PC-3 (cell line): ENCODE data around the gene SLC26A8.

Experiments used
- EZH2 ChIP-seq: fragments of 300-600 bp; sonication (generic); IDR thresholded peaks from one replicate; pipeline ENCODE4 v1.6.1; 2017; ENCODE audit warnings: antibody characterized with exemption, mild to moderate bottlenecking, low read length; ENCODE audit not compliant: unreplicated experiment
- EZH2phosphoT487 ChIP-seq: fragments of 300-600 bp; sonication (generic); IDR thresholded peaks from 2 replicates; pipeline ENCODE4 v1.6.1; 2018; ENCODE audit warnings: mild to moderate bottlenecking, antibody characterized with exemption, low read length, borderline replicate concordance
- TF ChIP-seq, protein P1 (sequence below): fragments of 300-600 bp; sonication (generic); conservative IDR thresholded peaks from 2 replicates; pipeline ENCODE4 v1.5.1; 2017; ENCODE audit warnings: antibody characterized with exemption, low read depth, mild to moderate bottlenecking, low read length

DNA sequence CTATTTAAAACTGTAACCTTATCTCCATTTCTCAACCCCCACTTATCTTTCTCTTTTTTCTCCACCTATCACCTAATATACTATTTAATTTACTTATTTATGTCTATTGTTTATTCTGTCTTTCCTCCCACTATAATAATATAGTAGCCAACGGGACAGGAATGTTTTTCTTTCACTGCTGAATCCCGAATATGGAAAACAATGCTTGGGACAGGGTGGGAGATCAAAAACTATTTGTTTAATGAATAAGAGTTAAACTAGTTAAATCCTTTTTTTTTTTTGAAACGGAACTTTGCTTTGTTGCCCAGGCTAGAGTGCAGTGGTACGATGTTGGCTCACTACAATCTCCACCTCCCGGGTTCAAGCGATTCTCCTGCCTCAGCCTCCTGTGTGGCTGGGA lies 109.9 kb downstream of the SLC26A8 start:
- TF ChIP-seq, protein P1, sequence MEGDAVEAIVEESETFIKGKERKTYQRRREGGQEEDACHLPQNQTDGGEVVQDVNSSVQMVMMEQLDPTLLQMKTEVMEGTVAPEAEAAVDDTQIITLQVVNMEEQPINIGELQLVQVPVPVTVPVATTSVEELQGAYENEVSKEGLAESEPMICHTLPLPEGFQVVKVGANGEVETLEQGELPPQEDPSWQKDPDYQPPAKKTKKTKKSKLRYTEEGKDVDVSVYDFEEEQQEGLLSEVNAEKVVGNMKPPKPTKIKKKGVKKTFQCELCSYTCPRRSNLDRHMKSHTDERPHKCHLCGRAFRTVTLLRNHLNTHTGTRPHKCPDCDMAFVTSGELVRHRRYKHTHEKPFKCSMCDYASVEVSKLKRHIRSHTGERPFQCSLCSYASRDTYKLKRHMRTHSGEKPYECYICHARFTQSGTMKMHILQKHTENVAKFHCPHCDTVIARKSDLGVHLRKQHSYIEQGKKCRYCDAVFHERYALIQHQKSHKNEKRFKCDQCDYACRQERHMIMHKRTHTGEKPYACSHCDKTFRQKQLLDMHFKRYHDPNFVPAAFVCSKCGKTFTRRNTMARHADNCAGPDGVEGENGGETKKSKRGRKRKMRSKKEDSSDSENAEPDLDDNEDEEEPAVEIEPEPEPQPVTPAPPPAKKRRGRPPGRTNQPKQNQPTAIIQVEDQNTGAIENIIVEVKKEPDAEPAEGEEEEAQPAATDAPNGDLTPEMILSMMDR: no peak
- TF ChIP-seq EZH2 (no peak), EZH2phosphoT487 (no peak)
